ENCODE measurements around the gene TBC1D10A.

TBC1D10A gene

GRCh38 chr22:30320021-30320556 lies 6.7 kb downstream of the TBC1D10A start:
- no peak for DNase-seq

GRCh38 chr22:30318799-30319419 lies 7.8 kb downstream of the TBC1D10A start:
- DNase-seq, result no peak

GRCh38 chr22:30317778-30318177 lies 9.0 kb downstream of the TBC1D10A start:
- DNase-seq, result no peak

- no peak for DNase-seq
Observed at GRCh38 chr22:30315962-30316576, 10.7 kb downstream of the TBC1D10A start.

GRCh38 chr22:30314915-30315314 lies 11.8 kb downstream of the TBC1D10A start:
- DNase-seq, result peak; percentile 36

- no peak for DNase-seq
Observed at GRCh38 chr22:30313527-30314363, 13.0 kb downstream of the TBC1D10A start.

GRCh38 chr22:30312053-30312452 lies 14.7 kb downstream of the TBC1D10A start:
- DNase-seq, result no peak

GRCh38 chr22:30310881-30311771 lies 15.6 kb downstream of the TBC1D10A start:
- DNase-seq, result no peak

GRCh38 chr22:30309951-30310741 lies 16.6 kb downstream of the TBC1D10A start:
- DNase-seq, result no peak

- DNase-seq, result no peak
Observed at GRCh38 chr22:30308518-30309230, 18.1 kb downstream of the TBC1D10A start.

GRCh38 chr22:30308093-30308492 lies 18.6 kb downstream of the TBC1D10A start:
- DNase-seq, result no peak

GRCh38 chr22:30307041-30307574 lies 19.6 kb downstream of the TBC1D10A start:
- no peak for DNase-seq

- no peak for DNase-seq
Observed at GRCh38 chr22:30306627-30307011, 20.1 kb downstream of the TBC1D10A start.

GRCh38 chr22:30305906-30306626 lies 20.7 kb downstream of the TBC1D10A start:
- DNase-seq, result no peak

- no peak for DNase-seq
Observed at GRCh38 chr22:30305519-30305905, 21.2 kb downstream of the TBC1D10A start.

GRCh38 chr22:30304495-30305244 lies 22.1 kb downstream of the TBC1D10A start:
- no peak for DNase-seq

- no peak for DNase-seq
Observed at GRCh38 chr22:30302810-30303138, 24.0 kb downstream of the TBC1D10A start.

- DNase-seq, result no peak
Observed at GRCh38 chr22:30301995-30302809, 24.5 kb downstream of the TBC1D10A start.

- no peak for DNase-seq
Observed at GRCh38 chr22:30299322-30299721, 27.4 kb downstream of the TBC1D10A start.

Data from effector CD4-positive, alpha-beta T cell (primary cell).